Measurements from ENCODE around the gene PCDHGA2.
"Not testable (repeated sequence)": the region's sequence is repeated elsewhere in the genome, so short reads cannot be mapped to it uniquely, and the experiment has no call there.

PCDHGA2 gene

GRCh38 chr5:141384471-141385267 lies 46.1 kb downstream of the PCDHGA2 start:
- H3K4me3 ChIP-seq (ENCODE audit: low read depth, low read length), result no peak overlapping the region
- TF ChIP-seq MYC (IDR thresholded peaks at IDR 0.05; ENCODE audit: low read depth, low read length) (no peak), POLR2A (IDR thresholded peaks at IDR 0.05; ENCODE audit: extremely low read depth, insufficient read length) (no peak), MAX (IDR thresholded peaks at IDR 0.05; ENCODE audit: low read depth, low read length) (no peak), CTCF (IDR thresholded peaks at IDR 0.05; ENCODE audit: low read depth, low read length) (no peak)
- DNase-seq (ENCODE audit: low read depth), result no peak

- not testable (repeated sequence) for H3K4me3 ChIP-seq (ENCODE audit: low read depth, low read length); DNase-seq (ENCODE audit: low read depth)
Measured at GRCh38 chr5:141387557-141388311, 49.2 kb downstream of the PCDHGA2 start, which contains the start of gene PCDHGB4. Gene PCDHGB4, plus strand, starts transcription at chr5:141387698. Its CDS starts 187 bp downstream, at chr5:141387885.

- H3K4me3 ChIP-seq (ENCODE audit: low read depth, low read length), result no peak overlapping the region
- TF ChIP-seq MAX (IDR thresholded peaks at IDR 0.05; ENCODE audit: low read depth, low read length) (no peak), POLR2A (IDR thresholded peaks at IDR 0.05; ENCODE audit: extremely low read depth, insufficient read length) (no peak), MYC (IDR thresholded peaks at IDR 0.05; ENCODE audit: low read depth, low read length) (no peak), CTCF (IDR thresholded peaks at IDR 0.05; ENCODE audit: low read depth, low read length) (no peak)
- DNase-seq (ENCODE audit: low read depth), result no peak
Measured at GRCh38 chr5:141388661-141389060, 50.1 kb downstream of the PCDHGA2 start.

- TF ChIP-seq MAX (IDR thresholded peaks at IDR 0.05; ENCODE audit: low read depth, low read length), result no peak
- no peak for TF ChIP-seq POLR2A (IDR thresholded peaks at IDR 0.05; ENCODE audit: extremely low read depth, insufficient read length)
- TF ChIP-seq MYC (IDR thresholded peaks at IDR 0.05; ENCODE audit: low read depth, low read length), result no peak
- no peak for TF ChIP-seq CTCF (IDR thresholded peaks at IDR 0.05; ENCODE audit: low read depth, low read length)
- H3K4me3 ChIP-seq (ENCODE audit: low read depth, low read length), result no peak overlapping the region
- no peak for DNase-seq (ENCODE audit: low read depth)
Measured at GRCh38 chr5:141389153-141390042, 50.8 kb downstream of the PCDHGA2 start.

GRCh38 chr5:141392429-141393198 lies 54.1 kb downstream of the PCDHGA2 start, which contains the start of gene PCDHGA8:
Gene PCDHGA8, plus strand, starts transcription at chr5:141392633. Its CDS starts 181 bp downstream, at chr5:141392814.
- TF ChIP-seq MAX (IDR thresholded peaks at IDR 0.05; ENCODE audit: low read depth, low read length), result no peak
- no peak for TF ChIP-seq CTCF (IDR thresholded peaks at IDR 0.05; ENCODE audit: low read depth, low read length)
- TF ChIP-seq POLR2A (IDR thresholded peaks at IDR 0.05; ENCODE audit: extremely low read depth, insufficient read length), result no peak
- no peak for TF ChIP-seq MYC (IDR thresholded peaks at IDR 0.05; ENCODE audit: low read depth, low read length)
- no peak within 1 kb of the TSS for H3K4me3 ChIP-seq (ENCODE audit: low read depth, low read length)
- DNase-seq (ENCODE audit: low read depth), result peak; percentile 29
